IPS-18c (cell line): ENCODE results near the gene MAPT.
"Not testable (repeated sequence)": the region's sequence is repeated elsewhere in the genome, so short reads cannot be mapped to it uniquely, and the experiment has no call there.

Source experiments
- H3K4me3 ChIP-seq: 2 replicates; pipeline ENCODE4 v1.7.0; 2013; ENCODE audit warnings: low read depth, mild to moderate bottlenecking, low read length, moderate library complexity; ENCODE audit not compliant: insufficient read depth
- H3K9me3 ChIP-seq: one replicate; pipeline ENCODE4 v1.6.1; 2013; ENCODE audit warnings: mild to moderate bottlenecking, low read length, moderate library complexity; ENCODE audit not compliant: control insufficient read depth, insufficient read depth

Gene MAPT

DNA sequence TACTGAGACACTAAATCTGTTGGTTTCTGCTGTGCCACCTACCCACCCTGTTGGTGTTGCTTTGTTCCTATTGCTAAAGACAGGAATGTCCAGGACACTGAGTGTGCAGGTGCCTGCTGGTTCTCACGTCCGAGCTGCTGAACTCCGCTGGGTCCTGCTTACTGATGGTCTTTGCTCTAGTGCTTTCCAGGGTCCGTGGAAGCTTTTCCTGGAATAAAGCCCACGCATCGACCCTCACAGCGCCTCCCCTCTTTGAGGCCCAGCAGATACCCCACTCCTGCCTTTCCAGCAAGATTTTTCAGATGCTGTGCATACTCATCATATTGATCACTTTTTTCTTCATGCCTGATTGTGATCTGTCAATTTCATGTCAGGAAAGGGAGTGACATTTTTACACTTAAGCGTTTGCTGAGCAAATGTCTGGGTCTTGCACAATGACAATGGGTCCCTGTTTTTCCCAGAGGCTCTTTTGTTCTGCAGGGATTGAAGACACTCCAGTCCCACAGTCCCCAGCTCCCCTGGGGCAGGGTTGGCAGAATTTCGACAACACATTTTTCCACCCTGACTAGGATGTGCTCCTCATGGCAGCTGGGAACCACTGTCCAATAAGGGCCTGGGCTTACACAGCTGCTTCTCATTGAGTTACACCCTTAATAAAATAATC is 119.3 kb downstream of the MAPT start:
- no peaks in the 10 kb centered on the region for H3K9me3 ChIP-seq
- H3K4me3 ChIP-seq: no peak overlapping the region

DNA sequence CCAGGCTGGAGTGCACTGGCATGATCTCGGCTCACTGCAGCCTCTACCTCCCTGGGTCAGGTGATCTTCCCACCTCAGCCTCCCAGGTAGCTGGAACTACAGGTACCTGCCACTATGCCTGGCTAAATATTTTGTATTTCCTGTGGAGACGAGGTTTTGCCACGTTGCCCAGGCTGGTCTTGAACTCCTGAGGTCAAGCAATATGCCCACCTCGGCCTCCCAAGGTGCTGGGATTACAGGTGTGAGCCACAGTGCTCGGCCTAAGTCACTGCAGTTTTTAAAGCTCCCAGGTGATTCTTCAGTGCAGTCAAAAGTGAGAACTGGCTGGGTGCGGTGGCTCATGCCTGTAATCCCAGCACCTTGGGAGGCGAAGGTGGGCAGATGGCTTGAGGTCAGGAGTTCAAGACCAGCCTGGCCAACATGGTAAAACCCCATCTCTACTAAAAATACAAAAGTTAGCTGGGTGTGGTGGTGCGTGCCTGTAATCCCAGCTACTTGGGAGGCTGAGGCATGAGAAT is 125.1 kb downstream of the MAPT start:
- not testable (repeated sequence) for H3K4me3 ChIP-seq, H3K9me3 ChIP-seq

DNA sequence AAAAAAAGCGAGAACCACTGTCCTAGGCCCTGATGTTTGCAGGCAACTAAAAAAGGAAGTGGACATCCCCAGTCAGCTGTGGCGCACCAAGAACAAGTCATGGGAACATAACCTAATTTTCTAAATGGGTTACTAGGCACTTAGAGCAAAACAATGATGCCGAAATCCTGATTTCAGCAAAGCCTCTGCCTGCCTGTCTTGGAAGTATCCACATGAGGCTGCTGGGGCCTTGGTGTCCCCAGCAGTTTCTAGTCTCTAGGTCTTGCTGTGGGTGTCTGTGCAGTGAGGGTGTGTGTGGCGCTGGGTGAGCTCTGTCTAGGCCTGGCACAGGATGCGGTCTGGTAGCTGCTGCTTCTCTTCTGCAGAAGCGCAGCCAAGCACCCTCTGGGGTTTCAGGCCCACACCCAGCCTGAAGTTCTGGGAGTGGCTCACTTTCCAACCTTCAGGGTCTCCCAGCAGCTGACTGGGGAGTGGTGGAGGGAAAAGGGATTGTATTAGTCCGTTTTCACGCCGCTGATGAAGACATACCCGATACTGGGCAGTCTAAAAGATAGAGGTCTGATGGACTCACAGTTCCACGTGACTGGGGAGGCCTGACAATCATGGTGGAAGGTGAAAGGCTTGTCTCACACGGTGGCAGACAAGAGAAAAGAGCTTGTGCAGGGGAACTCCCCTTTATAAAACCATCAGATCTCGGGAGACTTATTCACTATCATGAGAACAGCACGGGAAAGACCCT is 125.8 kb downstream of the MAPT start:
- Histone ChIP-seq H3K4me3 (no peak overlapping the region), H3K9me3 (no peaks in the 10 kb centered on the region)

DNA sequence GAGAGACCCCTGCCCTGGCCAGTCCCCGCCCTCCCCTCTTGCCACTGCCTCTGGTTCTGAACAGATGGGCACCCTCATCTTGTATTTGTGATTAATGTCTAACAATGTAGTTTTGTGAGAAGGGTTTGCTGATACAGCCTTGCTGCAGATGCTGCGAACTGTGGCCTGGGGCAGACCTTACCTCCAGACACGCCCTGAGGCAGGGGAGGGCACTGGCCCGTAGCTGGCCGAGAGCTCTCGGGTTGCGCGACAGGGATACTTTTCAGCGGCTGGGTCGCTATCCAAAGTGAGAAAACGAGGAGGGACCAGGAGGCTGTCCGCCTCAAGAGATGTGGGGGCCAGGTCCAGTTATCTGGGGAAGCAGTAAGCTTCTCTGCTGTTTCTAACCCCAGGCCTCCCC is 126.6 kb downstream of the MAPT start:
- Histone ChIP-seq H3K4me3 (no peak overlapping the region), H3K9me3 (no peaks in the 10 kb centered on the region)

DNA sequence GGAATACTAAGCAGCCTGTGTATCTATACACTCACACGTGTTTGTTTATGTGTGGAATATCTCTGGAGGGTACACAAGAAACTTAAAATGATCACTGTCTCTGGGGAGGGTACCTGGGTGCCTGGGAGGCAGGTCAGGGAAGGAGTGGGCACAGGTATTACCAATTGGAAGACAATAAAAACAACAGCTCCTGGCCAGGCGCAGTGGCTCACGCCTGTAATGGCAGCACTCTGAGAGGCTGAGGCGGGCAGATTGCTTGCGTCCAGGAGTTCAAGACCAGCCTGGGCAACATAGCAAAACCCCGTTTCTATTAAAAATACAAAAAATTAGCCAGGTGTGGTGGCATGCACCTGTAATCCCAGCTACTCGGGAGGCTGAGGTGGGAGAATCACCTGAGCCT is 129.0 kb downstream of the MAPT start:
- not testable (repeated sequence) for H3K9me3 ChIP-seq, H3K4me3 ChIP-seq

DNA sequence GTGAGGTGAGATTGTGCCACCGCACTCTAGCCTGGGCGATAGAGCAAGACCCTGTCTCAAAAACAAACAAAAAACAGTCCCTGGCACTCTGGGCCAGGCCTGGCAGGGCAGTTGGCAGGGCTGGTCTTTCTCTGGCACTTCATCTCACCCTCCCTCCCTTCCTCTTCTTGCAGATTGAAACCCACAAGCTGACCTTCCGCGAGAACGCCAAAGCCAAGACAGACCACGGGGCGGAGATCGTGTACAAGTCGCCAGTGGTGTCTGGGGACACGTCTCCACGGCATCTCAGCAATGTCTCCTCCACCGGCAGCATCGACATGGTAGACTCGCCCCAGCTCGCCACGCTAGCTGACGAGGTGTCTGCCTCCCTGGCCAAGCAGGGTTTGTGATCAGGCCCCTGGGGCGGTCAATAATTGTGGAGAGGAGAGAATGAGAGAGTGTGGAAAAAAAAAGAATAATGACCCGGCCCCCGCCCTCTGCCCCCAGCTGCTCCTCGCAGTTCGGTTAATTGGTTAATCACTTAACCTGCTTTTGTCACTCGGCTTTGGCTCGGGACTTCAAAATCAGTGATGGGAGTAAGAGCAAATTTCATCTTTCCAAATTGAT is 129.5 kb downstream of the MAPT start:
- no peak overlapping the region for H3K4me3 ChIP-seq
- no peaks in the 10 kb centered on the region for H3K9me3 ChIP-seq

DNA sequence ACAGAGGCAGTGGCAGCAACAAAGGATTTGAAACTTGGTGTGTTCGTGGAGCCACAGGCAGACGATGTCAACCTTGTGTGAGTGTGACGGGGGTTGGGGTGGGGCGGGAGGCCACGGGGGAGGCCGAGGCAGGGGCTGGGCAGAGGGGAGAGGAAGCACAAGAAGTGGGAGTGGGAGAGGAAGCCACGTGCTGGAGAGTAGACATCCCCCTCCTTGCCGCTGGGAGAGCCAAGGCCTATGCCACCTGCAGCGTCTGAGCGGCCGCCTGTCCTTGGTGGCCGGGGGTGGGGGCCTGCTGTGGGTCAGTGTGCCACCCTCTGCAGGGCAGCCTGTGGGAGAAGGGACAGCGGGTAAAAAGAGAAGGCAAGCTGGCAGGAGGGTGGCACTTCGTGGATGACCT is 130.2 kb downstream of the MAPT start:
- Histone ChIP-seq H3K4me3 (no peak overlapping the region), H3K9me3 (no peaks in the 10 kb centered on the region)

DNA sequence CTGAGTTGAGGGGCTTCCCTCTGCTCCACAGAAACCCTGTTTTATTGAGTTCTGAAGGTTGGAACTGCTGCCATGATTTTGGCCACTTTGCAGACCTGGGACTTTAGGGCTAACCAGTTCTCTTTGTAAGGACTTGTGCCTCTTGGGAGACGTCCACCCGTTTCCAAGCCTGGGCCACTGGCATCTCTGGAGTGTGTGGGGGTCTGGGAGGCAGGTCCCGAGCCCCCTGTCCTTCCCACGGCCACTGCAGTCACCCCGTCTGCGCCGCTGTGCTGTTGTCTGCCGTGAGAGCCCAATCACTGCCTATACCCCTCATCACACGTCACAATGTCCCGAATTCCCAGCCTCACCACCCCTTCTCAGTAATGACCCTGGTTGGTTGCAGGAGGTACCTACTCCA is 130.7 kb downstream of the MAPT start:
- Histone ChIP-seq H3K9me3 (no peaks in the 10 kb centered on the region), H3K4me3 (no peak overlapping the region)

DNA sequence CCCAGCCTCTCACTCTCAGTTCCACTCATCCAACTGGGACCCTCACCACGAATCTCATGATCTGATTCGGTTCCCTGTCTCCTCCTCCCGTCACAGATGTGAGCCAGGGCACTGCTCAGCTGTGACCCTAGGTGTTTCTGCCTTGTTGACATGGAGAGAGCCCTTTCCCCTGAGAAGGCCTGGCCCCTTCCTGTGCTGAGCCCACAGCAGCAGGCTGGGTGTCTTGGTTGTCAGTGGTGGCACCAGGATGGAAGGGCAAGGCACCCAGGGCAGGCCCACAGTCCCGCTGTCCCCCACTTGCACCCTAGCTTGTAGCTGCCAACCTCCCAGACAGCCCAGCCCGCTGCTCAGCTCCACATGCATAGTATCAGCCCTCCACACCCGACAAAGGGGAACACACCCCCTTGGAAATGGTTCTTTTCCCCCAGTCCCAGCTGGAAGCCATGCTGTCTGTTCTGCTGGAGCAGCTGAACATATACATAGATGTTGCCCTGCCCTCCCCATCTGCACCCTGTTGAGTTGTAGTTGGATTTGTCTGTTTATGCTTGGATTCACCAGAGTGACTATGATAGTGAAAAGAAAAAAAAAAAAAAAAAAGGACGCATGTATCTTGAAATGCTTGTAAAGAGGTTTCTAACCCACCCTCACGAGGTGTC is 131.3 kb downstream of the MAPT start:
- Histone ChIP-seq H3K9me3 (no peaks in the 10 kb centered on the region), H3K4me3 (no peak overlapping the region)

DNA sequence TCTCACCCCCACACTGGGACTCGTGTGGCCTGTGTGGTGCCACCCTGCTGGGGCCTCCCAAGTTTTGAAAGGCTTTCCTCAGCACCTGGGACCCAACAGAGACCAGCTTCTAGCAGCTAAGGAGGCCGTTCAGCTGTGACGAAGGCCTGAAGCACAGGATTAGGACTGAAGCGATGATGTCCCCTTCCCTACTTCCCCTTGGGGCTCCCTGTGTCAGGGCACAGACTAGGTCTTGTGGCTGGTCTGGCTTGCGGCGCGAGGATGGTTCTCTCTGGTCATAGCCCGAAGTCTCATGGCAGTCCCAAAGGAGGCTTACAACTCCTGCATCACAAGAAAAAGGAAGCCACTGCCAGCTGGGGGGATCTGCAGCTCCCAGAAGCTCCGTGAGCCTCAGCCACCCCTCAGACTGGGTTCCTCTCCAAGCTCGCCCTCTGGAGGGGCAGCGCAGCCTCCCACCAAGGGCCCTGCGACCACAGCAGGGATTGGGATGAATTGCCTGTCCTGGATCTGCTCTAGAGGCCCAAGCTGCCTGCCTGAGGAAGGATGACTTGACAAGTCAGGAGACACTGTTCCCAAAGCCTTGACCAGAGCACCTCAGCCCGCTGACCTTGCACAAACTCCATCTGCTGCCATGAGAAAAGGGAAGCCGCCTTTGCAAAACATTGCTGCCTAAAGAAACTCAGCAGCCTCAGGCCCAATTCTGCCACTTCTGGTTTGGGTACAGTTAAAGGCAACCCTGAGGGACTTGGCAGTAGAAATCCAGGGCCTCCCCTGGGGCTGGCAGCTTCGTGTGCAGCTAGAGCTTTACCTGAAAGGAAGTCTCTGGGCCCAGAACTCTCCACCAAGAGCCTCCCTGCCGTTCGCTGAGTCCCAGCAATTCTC is 132.1 kb downstream of the MAPT start:
- no peaks in the 10 kb centered on the region for H3K9me3 ChIP-seq
- H3K4me3 ChIP-seq: no peak overlapping the region

DNA sequence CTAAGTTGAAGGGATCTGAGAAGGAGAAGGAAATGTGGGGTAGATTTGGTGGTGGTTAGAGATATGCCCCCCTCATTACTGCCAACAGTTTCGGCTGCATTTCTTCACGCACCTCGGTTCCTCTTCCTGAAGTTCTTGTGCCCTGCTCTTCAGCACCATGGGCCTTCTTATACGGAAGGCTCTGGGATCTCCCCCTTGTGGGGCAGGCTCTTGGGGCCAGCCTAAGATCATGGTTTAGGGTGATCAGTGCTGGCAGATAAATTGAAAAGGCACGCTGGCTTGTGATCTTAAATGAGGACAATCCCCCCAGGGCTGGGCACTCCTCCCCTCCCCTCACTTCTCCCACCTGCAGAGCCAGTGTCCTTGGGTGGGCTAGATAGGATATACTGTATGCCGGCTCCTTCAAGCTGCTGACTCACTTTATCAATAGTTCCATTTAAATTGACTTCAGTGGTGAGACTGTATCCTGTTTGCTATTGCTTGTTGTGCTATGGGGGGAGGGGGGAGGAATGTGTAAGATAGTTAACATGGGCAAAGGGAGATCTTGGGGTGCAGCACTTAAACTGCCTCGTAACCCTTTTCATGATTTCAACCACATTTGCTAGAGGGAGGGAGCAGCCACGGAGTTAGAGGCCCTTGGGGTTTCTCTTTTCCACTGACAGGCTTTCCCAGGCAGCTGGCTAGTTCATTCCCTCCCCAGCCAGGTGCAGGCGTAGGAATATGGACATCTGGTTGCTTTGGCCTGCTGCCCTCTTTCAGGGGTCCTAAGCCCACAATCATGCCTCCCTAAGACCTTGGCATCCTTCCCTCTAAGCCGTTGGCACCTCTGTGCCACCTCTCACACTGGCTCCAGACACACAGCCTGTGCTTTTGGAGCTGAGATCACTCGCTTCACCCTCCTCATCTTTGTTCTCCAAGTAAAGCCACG is 133.0 kb downstream of the MAPT start:
- no peaks in the 10 kb centered on the region for H3K9me3 ChIP-seq
- no peak overlapping the region for H3K4me3 ChIP-seq

DNA sequence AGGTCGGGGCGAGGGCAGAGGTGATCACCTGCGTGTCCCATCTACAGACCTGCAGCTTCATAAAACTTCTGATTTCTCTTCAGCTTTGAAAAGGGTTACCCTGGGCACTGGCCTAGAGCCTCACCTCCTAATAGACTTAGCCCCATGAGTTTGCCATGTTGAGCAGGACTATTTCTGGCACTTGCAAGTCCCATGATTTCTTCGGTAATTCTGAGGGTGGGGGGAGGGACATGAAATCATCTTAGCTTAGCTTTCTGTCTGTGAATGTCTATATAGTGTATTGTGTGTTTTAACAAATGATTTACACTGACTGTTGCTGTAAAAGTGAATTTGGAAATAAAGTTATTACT is 133.6 kb downstream of the MAPT start:
- H3K4me3 ChIP-seq: no peak overlapping the region

DNA sequence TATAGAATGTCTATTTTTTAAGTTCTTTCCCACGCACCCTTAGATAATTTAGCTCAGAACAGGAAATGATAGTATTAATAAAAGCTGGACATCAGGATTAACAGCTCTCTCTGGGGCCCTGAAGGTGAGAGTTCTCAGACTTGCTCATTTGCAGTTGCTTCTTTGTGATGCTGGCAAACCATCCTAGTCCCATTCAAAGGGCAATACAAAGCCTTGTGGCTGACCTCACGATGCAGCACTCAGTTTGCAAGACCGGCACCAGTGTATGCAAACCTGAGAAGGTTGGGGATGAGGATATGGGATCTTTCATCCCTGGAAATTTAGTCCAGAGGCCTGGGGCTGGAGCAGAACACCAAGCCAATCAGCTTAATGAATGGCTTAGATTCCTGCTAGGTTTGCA is 134.0 kb downstream of the MAPT start:
- H3K9me3 ChIP-seq: no peaks in the 10 kb centered on the region

More for the DNA sequence above, 133.6 kb downstream of the MAPT start:
- no peaks in the 10 kb centered on the region for H3K9me3 ChIP-seq

DNA sequence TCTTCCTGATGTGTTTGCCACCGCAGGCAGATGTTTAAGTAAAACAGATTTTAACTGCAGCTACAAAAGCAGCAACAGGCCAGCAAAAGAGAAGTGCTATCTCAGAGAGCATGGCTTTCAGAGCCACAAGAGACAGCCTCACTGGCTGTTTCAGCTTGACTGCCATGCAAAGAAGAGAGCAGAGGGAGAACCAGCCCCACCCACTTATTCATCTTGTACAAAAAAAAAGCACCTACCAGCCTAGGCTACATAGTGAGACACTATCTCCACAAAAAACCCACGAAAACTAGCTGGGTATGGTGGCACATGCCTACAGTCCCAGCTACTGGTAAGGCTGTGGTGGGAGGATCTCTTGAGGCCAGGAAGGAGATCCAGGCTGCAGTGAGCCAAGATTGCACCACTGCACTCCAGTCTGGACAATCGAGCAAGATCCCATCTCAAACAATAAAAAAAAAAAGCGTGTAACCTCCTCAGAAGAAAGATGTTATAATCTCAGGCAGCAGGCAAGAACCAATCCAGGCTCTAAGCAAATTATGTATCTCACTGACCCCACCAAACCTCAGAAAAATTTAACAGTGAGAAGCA is 134.7 kb downstream of the MAPT start:
- H3K9me3 ChIP-seq: no peaks in the 10 kb centered on the region
- no peak overlapping the region for H3K4me3 ChIP-seq

More for the DNA sequence above, 134.0 kb downstream of the MAPT start:
- no peak overlapping the region for H3K4me3 ChIP-seq

DNA sequence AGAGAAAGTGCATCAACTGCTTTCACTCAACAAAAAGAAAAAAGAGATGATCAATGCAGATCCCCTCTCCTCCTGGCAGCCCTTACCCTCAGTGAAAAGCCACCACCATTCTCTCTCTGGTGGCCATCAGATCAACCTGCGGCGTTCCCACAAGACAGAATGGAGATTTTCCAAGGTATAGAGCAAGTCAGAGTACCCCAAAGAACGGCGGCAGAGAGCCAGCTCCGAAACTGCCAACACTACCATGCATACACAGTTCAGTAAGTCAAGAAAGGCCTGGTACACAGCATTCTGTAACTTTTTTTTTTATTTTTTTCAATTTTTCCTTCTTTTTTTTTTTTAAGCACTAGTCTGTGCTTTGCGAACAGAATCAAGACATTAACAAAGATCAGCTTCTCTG is 135.3 kb downstream of the MAPT start:
- Histone ChIP-seq H3K9me3 (no peaks in the 10 kb centered on the region), H3K4me3 (no peak overlapping the region)

DNA sequence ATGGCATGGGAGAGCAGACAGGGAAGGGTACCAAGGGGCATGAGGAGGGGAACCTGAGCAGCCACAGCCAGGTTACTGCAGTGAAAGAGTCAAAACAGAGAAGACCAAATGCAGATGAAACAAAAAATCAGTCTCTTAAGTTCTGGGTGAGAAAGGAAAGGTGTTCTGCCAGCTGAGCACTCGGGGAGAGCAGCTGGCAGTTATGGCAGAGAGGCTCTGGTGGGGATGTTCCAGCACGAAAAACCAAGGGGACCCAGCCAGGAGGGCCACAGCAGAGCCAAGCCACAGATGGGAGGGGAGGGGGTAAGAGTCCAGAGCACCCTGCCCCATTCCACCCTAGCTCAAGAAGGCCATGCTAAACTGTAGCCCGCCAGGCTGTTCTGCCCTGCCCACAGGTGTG is 136.4 kb downstream of the MAPT start:
- Histone ChIP-seq H3K4me3 (no peak overlapping the region), H3K9me3 (no peaks in the 10 kb centered on the region)
